Vagina (tissue), 2 donors: ENCODE data around the gene CHD1L. TPM values are rescaled to one million over a fixed set of nuclear protein-coding genes. Genes with fewer than 3 reads are reported as not detected.
A peak's percentile ranks its signal among the peaks of the same experiment; 100 is the strongest.
"Not testable (repeated sequence)": the region's sequence is repeated elsewhere in the genome, so short reads cannot be mapped to it uniquely, and the experiment has no call there.

Experiments
- DNase-seq, 2 donors: peaks; one replicate each; pipeline ENCODE4 v3.0.0-alpha.2; 2017; ENCODE audit errors: extremely low spot score in 2 of 2
- H3K27ac ChIP-seq: fragments of 200-600 bp; sonication (generic); one replicate; pipeline ENCODE4 v1.5.1; 2019
- H3K27me3 ChIP-seq: fragments of 200-600 bp; sonication (generic); one replicate; pipeline ENCODE4 v1.5.1; 2019
- H3K36me3 ChIP-seq, 2 donors: fragments of 200-600 bp; sonication (generic); one replicate each; pipeline ENCODE4 v1.5.1; 2017 to 2019
- H3K4me1 ChIP-seq: fragments of 200-600 bp; sonication (generic); one replicate; pipeline ENCODE4 v1.5.1; 2019
- H3K4me3 ChIP-seq, 2 donors: fragments of 200-600 bp; sonication (generic); 1 replicate in 1 of 2; 2 replicates in 1 of 2; pipeline ENCODE4 v1.5.1; 2016 to 2019
- H3K9me3 ChIP-seq: fragments of 200-600 bp; sonication (generic); one replicate; pipeline ENCODE4 v1.5.1; 2019
- CTCF ChIP-seq, 3 experiments: fragments of 450-650 bp in 2 of 3; fragments of 200-600 bp in 1 of 3; sonication (generic) in 1 of 3; IDR thresholded peaks; one replicate each; pipeline ENCODE4 v1.5.1; 2017 to 2019; ENCODE audit warnings: antibody characterized with exemption in 3 of 3, mild to moderate bottlenecking in 2 of 3, moderate library complexity in 2 of 3
- POLR2A ChIP-seq, 2 donors: fragments of 450-650 bp; IDR thresholded peaks; one replicate each; pipeline ENCODE4 v1.6.1; 2017; ENCODE audit warnings: antibody characterized with exemption in 2 of 2, mild to moderate bottlenecking in 2 of 2, moderate library complexity in 2 of 2
- POLR2AphosphoS5 ChIP-seq, 2 donors: sonication (generic); formaldehyde crosslinking; IDR thresholded peaks; one replicate each; pipeline ENCODE4 v1.9.0; 2017; ENCODE audit warnings: antibody characterized with exemption in 2 of 2, mild to moderate bottlenecking in 2 of 2, low read depth in 1 of 2; ENCODE audit not compliant: insufficient read depth in 1 of 2
- intact Hi-C: fragments of 100-400 bp; cut with DNase I; formaldehyde crosslinking; loops from one replicate; pipeline ENCODE4 v1.15.1; 2023
- total RNA-seq: library from RNA; depleted of rRNA; stranded (reverse); fragments of >200 nt; gene quantifications from one replicate; pipeline ENCODE4 v1.2.3, GENCODE V29; 2016

The CHD1L gene
- total RNA-seq, 1 donor from 2014 or later = 22.3 TPM

GRCh38 chr1:147283011-147283410 lies 40.5 kb downstream of the CHD1L start:
- Histone ChIP-seq H3K27me3 (no peaks in the 10 kb centered on the region), H3K4me1 (no peaks in the 10 kb centered on the region), H3K4me3 (no peak overlapping the region), H3K27ac (no peak overlapping the region), H3K36me3 (peaks cover 0 to 62% of the 10 kb centered on the region in 2 donors), H3K9me3 (no peaks in the 10 kb centered on the region)
- no peak for TF ChIP-seq CTCF (IDR thresholded peaks at IDR 0.05)
- TF ChIP-seq POLR2AphosphoS5 (IDR thresholded peaks at IDR 0.05; ENCODE audit: insufficient read depth in 1 of 2, low read depth in 1 of 2) = no peak
- TF ChIP-seq POLR2A (IDR thresholded peaks at IDR 0.05) = no peak
- DNase-seq = no peak
- intact Hi-C loops = no loop called here

- peaks cover 0 to 36% of the 10 kb centered on the region in 2 donors for H3K36me3 ChIP-seq
- intact Hi-C loops = no loop called here
Observed at GRCh38 chr1:147287133-147287865, 44.8 kb downstream of the CHD1L start.

GRCh38 chr1:147292012-147292411 lies 49.5 kb downstream of the CHD1L start:
- Histone ChIP-seq H3K27ac (peak overlapping the region; percentile 40), H3K36me3 (peaks cover 0 to 22% of the 10 kb centered on the region in 2 donors), H3K27me3 (no peaks in the 10 kb centered on the region), H3K4me1 (peaks cover 17% of the 10 kb centered on the region), H3K4me3 (no peak overlapping the region), H3K9me3 (no peaks in the 10 kb centered on the region)
- intact Hi-C loops = no loop called here
- no peak for TF ChIP-seq POLR2A (IDR thresholded peaks at IDR 0.05)
- TF ChIP-seq POLR2AphosphoS5 (IDR thresholded peaks at IDR 0.05; ENCODE audit: insufficient read depth in 1 of 2, low read depth in 1 of 2) = no peak
- TF ChIP-seq CTCF (IDR thresholded peaks at IDR 0.05) = no peak
- no peak for DNase-seq

More at GRCh38 chr1:147287133-147287865, 44.8 kb downstream of the CHD1L start:
- no peaks in the 10 kb centered on the region for H3K27me3 ChIP-seq
- no peak overlapping the region for H3K27ac ChIP-seq
- H3K9me3 ChIP-seq = no peaks in the 10 kb centered on the region
- TF ChIP-seq POLR2AphosphoS5 (IDR thresholded peaks at IDR 0.05; ENCODE audit: insufficient read depth in 1 of 2, low read depth in 1 of 2) (no peak), POLR2A (IDR thresholded peaks at IDR 0.05) (no peak), CTCF (IDR thresholded peaks at IDR 0.05) (no peak)
- H3K4me1 ChIP-seq = peaks cover 7% of the 10 kb centered on the region
- no peak overlapping the region for H3K4me3 ChIP-seq
- DNase-seq = no peak

GRCh38 chr1:147292631-147293251 lies 50.3 kb downstream of the CHD1L start:
- TF ChIP-seq CTCF (IDR thresholded peaks at IDR 0.05) (no peak), POLR2A (IDR thresholded peaks at IDR 0.05) (no peak), POLR2AphosphoS5 (IDR thresholded peaks at IDR 0.05; ENCODE audit: insufficient read depth in 1 of 2, low read depth in 1 of 2) (no peak)
- peaks cover 17% of the 10 kb centered on the region for H3K4me1 ChIP-seq
- peaks cover 0 to 25% of the 10 kb centered on the region in 2 donors for H3K36me3 ChIP-seq
- no peak overlapping the region for H3K4me3 ChIP-seq
- no peak for DNase-seq
- intact Hi-C loops = no loop called here
- no peaks in the 10 kb centered on the region for H3K27me3 ChIP-seq
- peak overlapping the region; percentile 40 for H3K27ac ChIP-seq
- no peaks in the 10 kb centered on the region for H3K9me3 ChIP-seq

- Histone ChIP-seq H3K4me1 (peaks cover 8% of the 10 kb centered on the region), H3K27me3 (no peaks in the 10 kb centered on the region), H3K4me3 (no peak overlapping the region), H3K27ac (no peak overlapping the region), H3K36me3 (peaks cover 0 to 23% of the 10 kb centered on the region in 2 donors), H3K9me3 (no peaks in the 10 kb centered on the region)
- TF ChIP-seq CTCF (IDR thresholded peaks at IDR 0.05) (no peak), POLR2AphosphoS5 (IDR thresholded peaks at IDR 0.05; ENCODE audit: insufficient read depth in 1 of 2, low read depth in 1 of 2) (no peak), POLR2A (IDR thresholded peaks at IDR 0.05) (no peak)
- DNase-seq = no peak
- intact Hi-C loops = no loop called here
Observed at GRCh38 chr1:147297438-147297837, 55.0 kb downstream of the CHD1L start.

GRCh38 chr1:147305803-147306202 lies 63.3 kb downstream of the CHD1L start:
- DNase-seq, H3K4me3 ChIP-seq, intact Hi-C loops, H3K36me3 ChIP-seq, H3K4me1 ChIP-seq, H3K27ac ChIP-seq, H3K27me3 ChIP-seq: not testable (repeated sequence)
- H3K9me3 ChIP-seq = peaks cover 21% of the 10 kb centered on the region
